Thyroid gland (tissue), 4 donors: ENCODE measurements around the gene BMPR1B. TPM values are rescaled to one million over a fixed set of nuclear protein-coding genes. Genes with fewer than 3 reads are reported as not detected.

Source experiments
- DNase-seq, 2 donors: peaks; one replicate each; pipeline ENCODE4 v3.0.0-alpha.2; 2019
- H3K27ac ChIP-seq, 3 donors: fragments of 200-600 bp; sonication (generic); 1 replicate in 2 of 3; 2 replicates in 1 of 3; pipeline ENCODE4 v1.5.1; 2016 to 2019; ENCODE audit warnings: mild to moderate bottlenecking in 1 of 3, moderate library complexity in 1 of 3
- H3K27me3 ChIP-seq: fragments of 200-600 bp; sonication (generic); one replicate; pipeline ENCODE4 v1.5.1; 2019
- H3K36me3 ChIP-seq, 2 donors: fragments of 200-600 bp; sonication (generic); one replicate each; pipeline ENCODE4 v1.5.1; 2016 to 2019
- H3K4me1 ChIP-seq, 2 donors: fragments of 200-600 bp; sonication (generic); one replicate each; pipeline ENCODE4 v1.5.1; 2017 to 2019
- H3K4me3 ChIP-seq, 3 donors: fragments of 200-600 bp; sonication (generic); replicated peaks in 1 of 3; 1 replicate in 2 of 3; 2 replicates in 1 of 3; pipeline ENCODE4 v1.5.1; 2016; ENCODE audit warnings: mild to moderate bottlenecking in 1 of 3
- H3K9me3 ChIP-seq: fragments of 200-600 bp; sonication (generic); one replicate; pipeline ENCODE4 v1.5.1; 2017
- POLR2A ChIP-seq, 2 donors: fragments of 450-650 bp; IDR thresholded peaks; one replicate each; pipeline ENCODE4 v1.6.1; 2017; ENCODE audit warnings: antibody characterized with exemption in 2 of 2, mild to moderate bottlenecking in 2 of 2, moderate library complexity in 1 of 2
- WGBS, 2 donors: methylation state at CpG; one replicate each; pipeline ENCODE4 v1.1.5; 2017; 5-methylcytosine and 5-hydroxymethylcytosine counted together
- intact Hi-C: fragments of 100-400 bp; cut with DNase I; formaldehyde crosslinking; loops from one replicate; pipeline ENCODE4 v1.15.1; 2023
- total RNA-seq, 4 donors: library from RNA; depleted of rRNA; stranded (reverse); fragments of >200 nt; gene quantifications; one replicate each; pipeline ENCODE4 v1.2.3, GENCODE V29; 2016
- TF ChIP-seq, protein P1 (sequence below), 6 experiments: fragments of 200-600 bp in 3 of 6; fragments of 450-650 bp in 3 of 6; sonication (generic) in 3 of 6; IDR thresholded peaks; one replicate each; pipeline ENCODE4 v1.5.1; 2016 to 2019; ENCODE audit warnings: antibody characterized with exemption in 6 of 6, mild to moderate bottlenecking in 2 of 6, inconsistent platforms in 1 of 6, moderate library complexity in 1 of 6

Gene BMPR1B
- total RNA-seq, 4 donors from 2014 or later, result 0.49 to 0.89 (median 0.76) TPM

DNA sequence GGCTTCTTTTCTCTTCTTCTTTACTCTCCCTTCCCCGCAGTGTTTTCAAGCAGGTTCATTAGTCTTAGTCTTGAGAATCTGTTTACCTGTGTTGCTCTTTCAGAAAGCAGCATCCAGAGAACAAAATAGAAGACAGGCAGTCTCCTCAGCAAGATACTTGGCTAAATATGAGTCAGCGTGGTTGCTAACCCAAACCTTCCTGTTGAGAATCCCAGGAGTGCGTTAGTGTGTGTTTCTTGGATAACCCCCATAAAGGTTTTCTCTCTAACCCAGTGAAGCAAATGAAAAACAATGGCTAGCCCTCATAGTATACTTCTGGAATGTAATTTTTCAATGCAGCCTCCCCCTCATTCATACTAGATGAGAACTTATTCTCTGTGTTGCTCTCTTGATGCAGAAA is 41.1 kb downstream of the BMPR1B start:
- TF ChIP-seq, protein P1, sequence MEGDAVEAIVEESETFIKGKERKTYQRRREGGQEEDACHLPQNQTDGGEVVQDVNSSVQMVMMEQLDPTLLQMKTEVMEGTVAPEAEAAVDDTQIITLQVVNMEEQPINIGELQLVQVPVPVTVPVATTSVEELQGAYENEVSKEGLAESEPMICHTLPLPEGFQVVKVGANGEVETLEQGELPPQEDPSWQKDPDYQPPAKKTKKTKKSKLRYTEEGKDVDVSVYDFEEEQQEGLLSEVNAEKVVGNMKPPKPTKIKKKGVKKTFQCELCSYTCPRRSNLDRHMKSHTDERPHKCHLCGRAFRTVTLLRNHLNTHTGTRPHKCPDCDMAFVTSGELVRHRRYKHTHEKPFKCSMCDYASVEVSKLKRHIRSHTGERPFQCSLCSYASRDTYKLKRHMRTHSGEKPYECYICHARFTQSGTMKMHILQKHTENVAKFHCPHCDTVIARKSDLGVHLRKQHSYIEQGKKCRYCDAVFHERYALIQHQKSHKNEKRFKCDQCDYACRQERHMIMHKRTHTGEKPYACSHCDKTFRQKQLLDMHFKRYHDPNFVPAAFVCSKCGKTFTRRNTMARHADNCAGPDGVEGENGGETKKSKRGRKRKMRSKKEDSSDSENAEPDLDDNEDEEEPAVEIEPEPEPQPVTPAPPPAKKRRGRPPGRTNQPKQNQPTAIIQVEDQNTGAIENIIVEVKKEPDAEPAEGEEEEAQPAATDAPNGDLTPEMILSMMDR (IDR thresholded peaks at IDR 0.05), result no peak
- TF ChIP-seq POLR2A (IDR thresholded peaks at IDR 0.05), result no peak
- 50 to 58% methylated on average over 3 of the region's 3 CpGs for WGBS, 2 donors
- H3K27ac ChIP-seq, result no peak overlapping the region
- no peaks in the 10 kb centered on the region for H3K4me1 ChIP-seq
- H3K9me3 ChIP-seq, result no peaks in the 10 kb centered on the region
- DNase-seq, result no peak
- H3K27me3 ChIP-seq, result no peaks in the 10 kb centered on the region
- H3K36me3 ChIP-seq, result no peaks in the 10 kb centered on the region
- no peak overlapping the region for H3K4me3 ChIP-seq
- intact Hi-C loops, result no loop called here

DNA sequence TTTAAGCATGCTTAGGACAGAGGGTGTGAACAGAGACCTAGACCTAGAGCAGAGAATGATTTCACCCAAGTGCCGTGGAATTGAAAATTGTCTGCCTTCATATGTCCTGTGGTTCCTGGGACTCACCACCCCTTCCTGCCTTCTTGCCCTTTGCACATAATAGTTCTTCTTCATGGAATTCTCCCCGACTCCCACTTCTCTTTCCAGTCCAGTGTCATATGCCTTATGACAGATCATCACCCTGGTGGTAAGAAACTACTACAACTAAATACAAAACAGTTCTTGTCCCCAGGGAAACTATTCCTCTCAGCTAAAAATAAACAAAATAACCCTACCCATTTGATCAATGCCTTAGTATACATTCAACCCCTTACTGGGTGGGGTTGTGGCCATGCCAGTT is 43.3 kb downstream of the BMPR1B start:
- intact Hi-C loops, result no loop called here
- H3K4me3 ChIP-seq, result no peak overlapping the region
- no peaks in the 10 kb centered on the region for H3K9me3 ChIP-seq
- WGBS, 2 donors, result 86 to 94% methylated on average over 2 of the region's 2 CpGs
- H3K27me3 ChIP-seq, result no peaks in the 10 kb centered on the region
- H3K36me3 ChIP-seq, result no peaks in the 10 kb centered on the region
- H3K27ac ChIP-seq, result no peak overlapping the region
- DNase-seq, result no peak
- H3K4me1 ChIP-seq, result no peaks in the 10 kb centered on the region
- no peak for TF ChIP-seq POLR2A (IDR thresholded peaks at IDR 0.05)
- TF ChIP-seq, protein P1 (IDR thresholded peaks at IDR 0.05), result no peak

DNA sequence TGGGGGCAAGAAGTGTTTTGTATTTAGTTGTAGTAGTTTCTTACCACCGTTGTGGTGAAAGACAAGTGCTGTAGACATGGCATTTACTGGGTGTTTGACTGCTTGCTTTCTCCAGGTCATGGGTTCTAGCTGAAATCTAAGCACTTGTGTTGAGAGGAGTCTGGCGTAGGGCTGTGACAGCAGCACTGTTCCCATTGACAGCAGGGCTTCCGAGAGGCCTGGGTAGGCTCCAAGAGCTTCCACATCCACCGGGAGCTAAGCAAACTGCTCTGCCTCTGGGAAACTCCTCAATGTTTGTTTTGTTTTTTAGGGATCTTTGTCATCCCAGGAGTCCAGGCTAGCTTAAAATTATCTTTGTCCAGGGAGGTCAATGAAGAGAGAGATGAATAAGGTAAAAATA is 44.3 kb downstream of the BMPR1B start:
- intact Hi-C loops, result no loop called here
- H3K27me3 ChIP-seq, result no peaks in the 10 kb centered on the region
- no peak overlapping the region for H3K4me3 ChIP-seq
- H3K36me3 ChIP-seq, result no peaks in the 10 kb centered on the region
- WGBS, 2 donors, result 35 to 36% methylated on average over 4 of the region's 4 CpGs
- H3K27ac ChIP-seq, result no peak overlapping the region
- no peaks in the 10 kb centered on the region for H3K9me3 ChIP-seq
- TF ChIP-seq, protein P1 (IDR thresholded peaks at IDR 0.05), result no peak
- TF ChIP-seq POLR2A (IDR thresholded peaks at IDR 0.05), result no peak
- no peaks in the 10 kb centered on the region for H3K4me1 ChIP-seq
- no peak for DNase-seq

DNA sequence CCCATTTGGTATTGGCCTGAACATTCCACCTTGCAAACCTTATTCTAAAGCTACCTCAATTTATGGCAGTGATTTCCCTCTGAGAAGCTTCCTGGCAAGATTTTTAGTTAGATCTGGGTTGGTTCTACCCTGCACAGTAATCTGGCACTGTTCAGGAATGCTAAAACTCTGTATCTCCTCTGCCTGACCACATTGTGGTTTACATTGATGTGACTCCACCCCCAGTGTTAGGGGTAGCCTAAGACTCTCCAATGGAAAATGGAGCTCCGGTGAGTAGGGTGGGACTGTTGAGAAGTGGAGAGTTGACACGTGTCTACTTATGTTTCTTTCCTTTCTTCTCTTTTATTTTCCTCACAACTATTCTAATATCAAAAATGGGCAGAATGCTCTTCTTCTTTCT is 45.4 kb downstream of the BMPR1B start:
- TF ChIP-seq POLR2A (IDR thresholded peaks at IDR 0.05), result no peak
- TF ChIP-seq, protein P1 (IDR thresholded peaks at IDR 0.05), result no peak
- Histone ChIP-seq H3K27me3 (no peaks in the 10 kb centered on the region), H3K4me3 (no peak overlapping the region), H3K9me3 (no peaks in the 10 kb centered on the region), H3K36me3 (no peaks in the 10 kb centered on the region), H3K27ac (no peak overlapping the region), H3K4me1 (no peaks in the 10 kb centered on the region)
- intact Hi-C loops, result no loop called here
- DNase-seq, result no peak
- 82 to 90% methylated on average over 2 of the region's 2 CpGs for WGBS, 2 donors

DNA sequence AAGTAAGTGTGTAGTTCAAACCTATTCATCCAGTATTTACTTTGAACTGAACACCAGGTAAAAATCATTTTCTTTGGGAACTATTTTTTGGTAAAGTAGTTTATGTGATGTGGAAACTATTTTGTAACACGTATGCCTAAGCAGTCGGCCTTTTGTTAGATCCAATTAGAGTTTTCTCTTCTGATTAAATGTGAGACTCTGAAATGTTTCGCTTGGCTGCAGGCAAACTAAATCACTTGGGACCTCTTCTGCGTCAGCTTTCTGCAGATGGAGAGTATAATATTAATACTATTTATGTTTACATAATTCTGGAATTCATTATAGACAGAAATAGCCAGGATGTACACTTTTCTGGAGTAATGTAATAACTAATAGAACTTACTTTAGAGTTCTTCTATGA is 46.9 kb downstream of the BMPR1B start:
- Histone ChIP-seq H3K9me3 (no peaks in the 10 kb centered on the region), H3K4me3 (no peak overlapping the region), H3K27ac (no peak overlapping the region), H3K4me1 (no peaks in the 10 kb centered on the region), H3K36me3 (no peaks in the 10 kb centered on the region), H3K27me3 (no peaks in the 10 kb centered on the region)
- intact Hi-C loops, result no loop called here
- DNase-seq, result no peak
- WGBS, 2 donors, result 77 to 82% methylated on average over 4 of the region's 4 CpGs
- TF ChIP-seq, protein P1 (IDR thresholded peaks at IDR 0.05), result no peak
- TF ChIP-seq POLR2A (IDR thresholded peaks at IDR 0.05), result no peak
